ENCODE data around the gene CELF1. TPM values are rescaled to one million over a fixed set of nuclear protein-coding genes. Genes with fewer than 3 reads are reported as not detected.

The CELF1 gene
- total RNA-seq, 1 donor = 94.5 TPM

- DNase-seq (ENCODE audit: low read depth in 2 of 3, low spot score in 2 of 3) = no peak
Measured at GRCh38 chr11:47433157-47433556, 119.8 kb downstream of the CELF1 start.

- no peak for DNase-seq (ENCODE audit: low read depth in 2 of 3, low spot score in 2 of 3)
Measured at GRCh38 chr11:47431356-47432083, 121.4 kb downstream of the CELF1 start.

DNA sequence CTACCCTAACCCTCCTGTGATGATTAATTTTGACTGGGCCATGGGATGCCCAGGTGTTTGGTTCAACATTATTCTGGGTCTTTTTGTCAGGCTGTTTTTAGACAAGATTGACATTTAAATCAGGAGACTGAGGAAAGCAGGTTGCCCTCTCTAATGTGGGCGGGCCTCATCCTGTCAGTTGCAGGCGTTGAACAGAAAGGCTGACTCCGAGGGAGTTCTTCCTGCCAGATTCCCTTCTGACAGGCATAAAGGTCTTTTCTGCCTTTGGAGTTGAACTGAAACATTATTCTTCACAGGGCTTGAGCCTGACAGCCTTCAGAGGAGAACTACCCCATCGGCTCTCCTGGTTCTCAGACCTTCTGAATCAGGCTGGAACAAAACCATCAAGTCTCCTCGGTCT is 122.4 kb downstream of the CELF1 start:
- DNase-seq (ENCODE audit: low read depth in 2 of 3, low spot score in 2 of 3) = no peak

- peak; percentile 94 to 99 (median 98) for DNase-seq (ENCODE audit: low read depth in 2 of 3, low spot score in 2 of 3)
Measured at GRCh38 chr11:47426062-47426956, 126.6 kb downstream of the CELF1 start, which contains the start of gene PSMC3. PSMC3 (minus strand) TSS chr11:47426439; CDS start chr11:47426279, 160 bp downstream.

DNA sequence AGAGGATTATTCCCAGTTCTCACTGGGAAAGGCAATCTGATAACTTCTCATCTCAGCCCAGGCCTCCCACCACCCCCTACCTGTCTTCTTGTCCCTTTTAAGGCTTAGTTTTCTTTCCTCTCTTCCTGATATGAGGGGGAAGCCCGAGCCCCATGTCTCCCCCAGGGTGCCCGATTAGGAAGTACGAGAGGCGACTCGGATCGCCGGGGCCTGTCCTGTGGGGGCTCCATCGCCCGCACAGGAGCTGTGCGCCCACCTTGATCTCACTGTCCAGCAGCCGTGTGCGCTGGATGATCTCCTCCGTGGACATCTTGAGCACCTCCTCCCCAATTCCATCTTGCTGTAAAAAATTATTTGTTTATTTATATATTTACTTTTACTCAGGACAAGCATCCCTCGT is 127.3 kb downstream of the CELF1 start:
- DNase-seq (ENCODE audit: low read depth in 2 of 3, low spot score in 2 of 3) = no peak

DNA sequence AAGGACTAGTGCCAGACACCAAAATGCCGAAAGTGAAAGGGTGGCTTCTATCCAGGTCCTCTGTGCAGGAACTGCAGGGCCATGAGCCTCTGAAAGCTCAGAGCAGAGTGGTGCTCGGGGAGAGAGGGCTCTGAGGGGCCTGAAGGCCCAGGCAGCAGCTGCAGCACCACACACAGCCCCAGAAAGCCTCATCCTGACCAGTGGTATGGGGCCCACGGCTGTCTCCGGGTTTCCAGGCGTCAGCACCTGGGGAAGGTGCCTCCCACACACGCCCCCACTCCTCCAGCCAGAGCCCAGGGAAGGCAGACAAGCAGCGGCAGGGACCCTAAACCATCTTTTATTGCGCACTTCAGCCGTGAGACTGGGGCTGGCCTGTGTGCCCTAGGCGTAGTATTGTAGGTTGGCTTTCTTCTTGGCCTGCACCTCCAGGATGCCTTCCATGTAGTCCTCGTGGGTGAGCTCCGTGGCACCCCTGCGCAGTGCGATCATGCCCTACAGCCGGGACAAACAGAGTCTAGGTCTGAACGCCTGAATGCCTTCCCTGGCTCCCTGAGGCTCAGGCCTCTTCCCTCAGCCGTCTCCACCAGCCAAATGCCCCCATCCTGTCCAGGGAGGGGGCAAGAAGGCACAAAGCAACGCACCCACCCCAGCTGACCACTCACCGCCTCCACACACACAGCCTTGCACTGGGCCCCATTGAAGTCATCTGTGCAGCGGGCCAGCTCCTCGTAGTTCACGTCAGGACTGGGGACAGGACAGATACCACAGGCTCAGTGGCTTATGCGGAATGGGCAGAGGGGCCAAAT is 134.3 kb downstream of the CELF1 start:
- no peak for DNase-seq (ENCODE audit: low read depth in 2 of 3, low spot score in 2 of 3)

DNA sequence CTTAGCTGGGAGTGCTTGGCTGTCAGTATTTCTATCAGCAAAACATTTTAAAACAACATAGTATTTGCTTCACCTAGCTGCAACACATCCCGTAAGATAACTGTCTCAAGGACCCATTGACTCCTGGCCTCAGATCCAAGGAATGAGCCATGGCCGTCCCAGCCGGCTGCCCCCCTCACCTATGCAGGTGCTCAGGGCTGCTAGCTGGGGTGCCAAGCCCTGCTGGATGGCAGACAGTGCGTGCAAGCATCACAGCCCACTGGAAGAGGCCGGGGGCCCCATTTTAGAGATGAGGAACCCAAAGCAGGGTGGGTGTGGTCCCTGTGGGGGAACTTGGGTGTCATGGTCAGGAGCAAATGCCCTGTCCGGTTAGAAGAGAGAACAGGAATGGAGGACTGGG is 135.2 kb downstream of the CELF1 start:
- no peak for DNase-seq (ENCODE audit: low read depth in 2 of 3, low spot score in 2 of 3)

DNA sequence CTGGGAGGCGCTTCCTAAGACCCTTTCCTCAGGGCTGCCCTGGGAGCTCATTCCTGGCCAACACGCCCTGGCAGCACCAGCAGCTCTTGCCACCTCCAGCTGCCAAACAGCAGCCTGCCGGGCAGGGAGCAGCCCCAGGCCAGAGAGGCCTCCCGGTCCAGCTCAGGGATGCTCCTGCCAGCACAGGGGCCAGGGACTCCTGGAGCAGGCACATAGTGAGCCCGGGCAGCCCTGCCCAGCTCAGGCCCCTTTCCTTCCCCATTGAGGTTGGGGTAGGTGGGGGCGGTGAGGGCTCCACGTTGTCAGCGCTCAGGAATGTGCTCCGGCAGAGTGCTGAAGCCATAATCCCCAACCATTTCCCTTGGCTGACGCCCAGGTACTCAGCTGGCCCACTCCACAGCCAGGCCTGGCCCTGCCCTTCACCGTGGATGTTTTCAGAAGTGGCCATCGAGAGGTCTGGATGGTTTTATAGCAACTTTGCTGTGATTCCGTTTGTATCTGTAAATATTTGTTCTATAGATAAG is 136.9 kb downstream of the CELF1 start:
- no peak for DNase-seq (ENCODE audit: low read depth in 2 of 3, low spot score in 2 of 3)

Small RNA genes lying within 50 kb of the gene (small RNA-seq; reads per million reads assigned to genes)
- gene RN7SL652P (not detected), gene RNU5E-10P (not detected)

Other genes with a start within 250 kb of the CELF1 start
- gene MYBPC3, start 200.4 kb downstream of the CELF1 start, total RNA-seq = 0.27 TPM
- 99.6 TPM for gene SPI1, start 174.6 kb downstream of the CELF1 start, total RNA-seq
- gene SLC39A13, start 144.5 kb downstream of the CELF1 start, total RNA-seq = 26.4 TPM
- gene PSMC3, start 126.7 kb downstream of the CELF1 start, total RNA-seq = 60.3 TPM
- 0.54 TPM for gene RAPSN, start 104.0 kb downstream of the CELF1 start, total RNA-seq
- gene PTPMT1, start 12.5 kb upstream of the CELF1 start, total RNA-seq = 110 TPM
- 33.1 TPM for gene KBTBD4, start 25.8 kb upstream of the CELF1 start, total RNA-seq
- gene NDUFS3, start 25.9 kb upstream of the CELF1 start, total RNA-seq = 97.8 TPM
- 0.27 TPM for gene FAM180B, start 33.5 kb upstream of the CELF1 start, total RNA-seq
- 97.2 TPM for gene C1QTNF4, start 41.3 kb upstream of the CELF1 start, total RNA-seq
- gene MTCH2, start 89.4 kb upstream of the CELF1 start, total RNA-seq = 39.3 TPM
- 1.9 TPM for gene AGBL2, start 162.2 kb upstream of the CELF1 start, total RNA-seq
- 101 TPM for gene FNBP4, start 214.2 kb upstream of the CELF1 start, total RNA-seq